Ishikawa (cell line): Measurements from ENCODE around the gene SH3BP4.

ENCODE experiments used
- EGR1 ChIP-seq: IDR thresholded peaks from 2 replicates; pipeline ENCODE4 v1.6.1; 2012
- EP300 ChIP-seq: IDR thresholded peaks from 2 replicates; pipeline ENCODE4 v1.6.1; 2012; ENCODE audit warnings: borderline replicate concordance
- NFIC ChIP-seq: IDR thresholded peaks from 2 replicates; pipeline ENCODE4 v1.6.1; 2012
- RAD21 ChIP-seq: IDR thresholded peaks from 2 replicates; pipeline ENCODE4 v1.6.1; 2012; ENCODE audit warnings: low read depth
- TAF1 ChIP-seq: IDR thresholded peaks from 2 replicates; pipeline ENCODE4 v1.6.1; 2012; ENCODE audit warnings: low read depth, mild to moderate bottlenecking
- TEAD4 ChIP-seq: IDR thresholded peaks from 2 replicates; pipeline ENCODE4 v1.6.1; 2012
- TF ChIP-seq, protein P1 (sequence below): IDR thresholded peaks from 2 replicates; pipeline ENCODE4 v1.6.1; 2012; ENCODE audit warnings: low read depth, mild to moderate bottlenecking

DNA sequence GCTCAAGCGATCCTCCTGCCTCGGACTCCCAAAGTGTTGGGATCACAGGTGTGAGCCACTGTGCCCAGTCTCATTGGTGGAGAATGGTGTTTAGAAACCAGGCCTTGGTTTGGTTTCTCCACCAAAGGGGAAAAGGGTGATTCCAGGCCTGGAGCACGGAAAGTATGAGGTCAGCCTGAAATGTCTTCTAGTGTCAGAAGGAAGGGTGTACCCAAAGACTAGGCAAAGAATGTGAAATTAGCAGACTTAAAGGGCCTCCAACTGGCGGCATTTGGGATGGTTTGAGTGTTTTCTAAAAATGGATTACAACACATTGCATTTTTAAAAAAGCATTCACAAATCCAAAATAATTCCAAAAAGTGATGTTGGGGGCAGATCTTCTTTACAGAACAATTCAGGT is 139.6 kb downstream of the SH3BP4 start:
- TF ChIP-seq TAF1 (no peak), TEAD4 (no peak), EGR1 (no peak), RAD21 (no peak), EP300 (no peak), NFIC (no peak)
- TF ChIP-seq, protein P1, sequence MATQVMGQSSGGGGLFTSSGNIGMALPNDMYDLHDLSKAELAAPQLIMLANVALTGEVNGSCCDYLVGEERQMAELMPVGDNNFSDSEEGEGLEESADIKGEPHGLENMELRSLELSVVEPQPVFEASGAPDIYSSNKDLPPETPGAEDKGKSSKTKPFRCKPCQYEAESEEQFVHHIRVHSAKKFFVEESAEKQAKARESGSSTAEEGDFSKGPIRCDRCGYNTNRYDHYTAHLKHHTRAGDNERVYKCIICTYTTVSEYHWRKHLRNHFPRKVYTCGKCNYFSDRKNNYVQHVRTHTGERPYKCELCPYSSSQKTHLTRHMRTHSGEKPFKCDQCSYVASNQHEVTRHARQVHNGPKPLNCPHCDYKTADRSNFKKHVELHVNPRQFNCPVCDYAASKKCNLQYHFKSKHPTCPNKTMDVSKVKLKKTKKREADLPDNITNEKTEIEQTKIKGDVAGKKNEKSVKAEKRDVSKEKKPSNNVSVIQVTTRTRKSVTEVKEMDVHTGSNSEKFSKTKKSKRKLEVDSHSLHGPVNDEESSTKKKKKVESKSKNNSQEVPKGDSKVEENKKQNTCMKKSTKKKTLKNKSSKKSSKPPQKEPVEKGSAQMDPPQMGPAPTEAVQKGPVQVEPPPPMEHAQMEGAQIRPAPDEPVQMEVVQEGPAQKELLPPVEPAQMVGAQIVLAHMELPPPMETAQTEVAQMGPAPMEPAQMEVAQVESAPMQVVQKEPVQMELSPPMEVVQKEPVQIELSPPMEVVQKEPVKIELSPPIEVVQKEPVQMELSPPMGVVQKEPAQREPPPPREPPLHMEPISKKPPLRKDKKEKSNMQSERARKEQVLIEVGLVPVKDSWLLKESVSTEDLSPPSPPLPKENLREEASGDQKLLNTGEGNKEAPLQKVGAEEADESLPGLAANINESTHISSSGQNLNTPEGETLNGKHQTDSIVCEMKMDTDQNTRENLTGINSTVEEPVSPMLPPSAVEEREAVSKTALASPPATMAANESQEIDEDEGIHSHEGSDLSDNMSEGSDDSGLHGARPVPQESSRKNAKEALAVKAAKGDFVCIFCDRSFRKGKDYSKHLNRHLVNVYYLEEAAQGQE = no peak
